K562 (cell line): ENCODE results near the gene RGS12.

Source experiments
- CLOCK ChIP-seq: fragments of 250-450 bp; sonication (Bioruptor Pico); IDR thresholded peaks from 2 replicates; pipeline ENCODE4 v1.4.0; 2020; ENCODE audit warnings: mild to moderate bottlenecking, moderate library complexity, borderline replicate concordance
- ESRRA ChIP-seq: fragments of 450-650 bp; IDR thresholded peaks from 2 replicates; pipeline ENCODE4 v1.6.1; 2014; ENCODE audit warnings: low read depth, mild to moderate bottlenecking, moderate library complexity, borderline replicate concordance
- HNRNPLL ChIP-seq: fragments of 200-400 bp; formaldehyde crosslinking; IDR thresholded peaks from 2 replicates; pipeline ENCODE4 v1.6.1; 2017; ENCODE audit warnings: low read length, low read depth, mild to moderate bottlenecking; ENCODE audit not compliant: poor library complexity, severe bottlenecking
- MLLT1 ChIP-seq, 2 experiments: fragments of 450-650 bp; IDR thresholded peaks; 2 replicates each; pipeline ENCODE4 v1.6.1; 2016
- RAD51 ChIP-seq: fragments of 450-650 bp; IDR thresholded peaks from 2 replicates; pipeline ENCODE4 v1.7.1; 2016; ENCODE audit warnings: low read depth, mild to moderate bottlenecking, borderline replicate concordance

GRCh38 chr4:3310301-3311094 is 17.7 kb downstream of the RGS12 start:
- TF ChIP-seq CLOCK (CRISPR knock-in tag), result no peak
- TF ChIP-seq RAD51, result no peak
- TF ChIP-seq ESRRA, result no peak
- no peak for TF ChIP-seq HNRNPLL
- no peak for TF ChIP-seq MLLT1 (IDR thresholded peaks at IDR 0.05)
